Activated naive CD8-positive, alpha-beta T cell (primary cell): Measurements from ENCODE around the gene VAV2.
"Not testable (repeated sequence)": the region's sequence is repeated elsewhere in the genome, so short reads cannot be mapped to it uniquely, and the experiment has no call there.

Experiments
- H3K27ac Mint-ChIP-seq: one replicate; pipeline ENCODE4 v1.8.0; 2021; ENCODE audit warnings: mixed read lengths
- H3K27me3 Mint-ChIP-seq: one replicate; pipeline ENCODE4 v1.8.0; 2021; ENCODE audit warnings: mixed read lengths
- H3K36me3 Mint-ChIP-seq: one replicate; pipeline ENCODE4 v1.8.0; 2021; ENCODE audit warnings: mixed read lengths
- H3K4me1 Mint-ChIP-seq: one replicate; pipeline ENCODE4 v1.8.0; 2021; ENCODE audit warnings: low read depth, mixed read lengths
- H3K4me3 Mint-ChIP-seq: one replicate; pipeline ENCODE4 v1.8.0; 2021; ENCODE audit warnings: mild to moderate bottlenecking, mixed read lengths
- H3K9me3 Mint-ChIP-seq: one replicate; pipeline ENCODE4 v1.8.0; 2021; ENCODE audit warnings: low read depth, mixed read lengths

VAV2 gene

GRCh38 chr9:133994353-133995011 lies 2.4 kb upstream of the VAV2 start:
- Mint-ChIP-seq H3K27ac (no peak overlapping the region), H3K36me3 (no peaks in the 10 kb centered on the region), H3K9me3 (no peaks in the 10 kb centered on the region), H3K27me3 (no peaks in the 10 kb centered on the region), H3K4me1 (peaks cover 5% of the 10 kb centered on the region), H3K4me3 (peak overlapping the region; percentile 47)

DNA sequence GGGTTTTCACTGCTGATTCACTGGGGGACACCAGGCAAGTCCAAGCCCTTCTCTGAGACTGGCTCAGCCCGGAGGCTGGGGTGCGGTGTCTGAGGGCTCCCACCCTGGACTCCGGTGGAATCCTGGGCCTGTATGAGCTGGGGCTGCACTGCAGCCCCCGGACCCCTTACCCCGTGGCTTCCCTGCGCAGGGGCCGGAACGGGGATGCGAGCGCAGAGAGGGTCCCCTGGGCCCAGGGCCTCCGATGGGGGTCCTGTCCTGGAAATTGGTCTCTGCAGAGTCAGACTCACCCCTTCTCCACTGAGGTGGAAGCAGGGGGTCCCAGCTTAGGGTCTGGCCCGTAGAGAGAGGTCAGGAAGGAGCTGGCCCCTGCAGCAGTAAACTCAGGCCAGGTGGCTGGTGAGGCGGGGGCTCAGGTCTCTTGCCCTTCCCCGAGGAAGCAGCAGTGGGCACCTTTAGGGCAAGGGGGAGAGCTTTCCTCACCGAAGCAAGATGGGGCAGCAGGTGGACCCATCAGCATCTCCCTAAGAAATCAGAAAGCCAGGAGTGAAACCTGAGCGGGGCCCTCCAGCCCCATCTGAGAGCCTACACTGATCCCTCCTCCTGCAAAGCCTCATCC lies 1.6 kb upstream of the VAV2 start:
- Mint-ChIP-seq H3K4me3 (peak overlapping the region; percentile 66), H3K27ac (no peak overlapping the region), H3K9me3 (no peaks in the 10 kb centered on the region), H3K4me1 (peaks cover 5% of the 10 kb centered on the region), H3K36me3 (no peaks in the 10 kb centered on the region), H3K27me3 (no peaks in the 10 kb centered on the region)

DNA sequence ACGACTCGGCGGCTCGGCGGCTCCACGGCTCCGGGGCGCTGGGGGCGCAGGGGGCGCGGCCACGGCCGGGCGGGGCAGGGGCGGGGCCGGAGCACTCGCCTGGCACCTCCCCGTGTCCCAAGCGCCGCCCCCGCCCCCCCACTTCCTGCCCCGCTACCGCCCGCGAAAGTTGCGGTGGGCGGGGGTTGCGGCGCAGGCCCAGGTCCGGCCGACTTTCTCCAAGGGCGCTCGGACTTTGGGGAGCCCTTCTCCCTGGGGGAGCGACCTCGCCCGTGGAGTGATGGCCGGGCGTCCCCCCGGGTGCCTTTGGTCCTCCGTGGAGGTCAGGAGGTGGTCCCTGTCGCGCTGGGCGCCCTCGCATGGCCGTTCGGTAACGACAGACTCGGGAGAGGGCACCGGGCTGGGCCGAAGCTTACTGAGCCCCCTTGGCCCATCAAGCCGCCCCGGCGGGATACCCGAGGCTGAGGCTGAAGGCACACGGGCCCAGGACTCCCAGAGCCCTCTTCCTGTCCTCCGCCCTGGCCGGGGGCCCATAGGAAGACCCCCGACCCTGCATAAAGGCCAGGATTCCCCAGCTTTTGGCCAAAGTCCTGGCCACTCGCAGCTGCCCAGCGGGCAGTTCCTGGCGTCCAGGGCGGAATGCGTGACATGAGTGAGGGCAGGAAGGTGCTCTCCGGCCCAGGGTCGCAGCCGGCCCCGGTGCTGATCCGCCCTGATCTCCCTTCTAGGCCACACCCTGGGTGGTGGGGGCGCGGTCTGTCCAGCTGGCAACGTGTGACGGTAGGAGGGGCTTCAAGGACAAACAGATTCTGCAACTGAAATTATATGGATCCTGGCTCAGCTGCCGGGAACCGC lies 883 bp upstream of the VAV2 start:
- H3K4me1 Mint-ChIP-seq: peaks cover 5% of the 10 kb centered on the region
- no peaks in the 10 kb centered on the region for H3K36me3 Mint-ChIP-seq
- H3K27me3 Mint-ChIP-seq: no peaks in the 10 kb centered on the region
- H3K9me3 Mint-ChIP-seq: no peaks in the 10 kb centered on the region
- no peak overlapping the region for H3K27ac Mint-ChIP-seq
- peak overlapping the region; percentile 66 for H3K4me3 Mint-ChIP-seq

- Mint-ChIP-seq H3K4me3 (peak overlapping the region; percentile 54), H3K36me3 (no peaks in the 10 kb centered on the region), H3K27me3 (no peaks in the 10 kb centered on the region), H3K27ac (no peak overlapping the region), H3K9me3 (no peaks in the 10 kb centered on the region), H3K4me1 (peaks cover 5% of the 10 kb centered on the region)
Measured at GRCh38 chr9:133991214-133991921, 756 bp downstream of the VAV2 start.

- Mint-ChIP-seq H3K36me3 (no peaks in the 10 kb centered on the region), H3K27ac (no peak overlapping the region), H3K4me1 (peaks cover 5% of the 10 kb centered on the region), H3K27me3 (no peaks in the 10 kb centered on the region), H3K4me3 (peak overlapping the region; percentile 57), H3K9me3 (no peaks in the 10 kb centered on the region)
Measured at GRCh38 chr9:133990366-133991213, 1.5 kb downstream of the VAV2 start.

GRCh38 chr9:133989625-133990365 lies 2.3 kb downstream of the VAV2 start:
- no peaks in the 10 kb centered on the region for H3K9me3 Mint-ChIP-seq
- H3K4me1 Mint-ChIP-seq: peaks cover 5% of the 10 kb centered on the region
- H3K27me3 Mint-ChIP-seq: no peaks in the 10 kb centered on the region
- H3K27ac Mint-ChIP-seq: no peak overlapping the region
- no peaks in the 10 kb centered on the region for H3K36me3 Mint-ChIP-seq
- H3K4me3 Mint-ChIP-seq: peak overlapping the region; percentile 53

GRCh38 chr9:133988771-133989170 lies 3.4 kb downstream of the VAV2 start:
- H3K4me3 Mint-ChIP-seq, H3K36me3 Mint-ChIP-seq, H3K9me3 Mint-ChIP-seq, H3K27me3 Mint-ChIP-seq, H3K4me1 Mint-ChIP-seq, H3K27ac Mint-ChIP-seq: not testable (repeated sequence)

DNA sequence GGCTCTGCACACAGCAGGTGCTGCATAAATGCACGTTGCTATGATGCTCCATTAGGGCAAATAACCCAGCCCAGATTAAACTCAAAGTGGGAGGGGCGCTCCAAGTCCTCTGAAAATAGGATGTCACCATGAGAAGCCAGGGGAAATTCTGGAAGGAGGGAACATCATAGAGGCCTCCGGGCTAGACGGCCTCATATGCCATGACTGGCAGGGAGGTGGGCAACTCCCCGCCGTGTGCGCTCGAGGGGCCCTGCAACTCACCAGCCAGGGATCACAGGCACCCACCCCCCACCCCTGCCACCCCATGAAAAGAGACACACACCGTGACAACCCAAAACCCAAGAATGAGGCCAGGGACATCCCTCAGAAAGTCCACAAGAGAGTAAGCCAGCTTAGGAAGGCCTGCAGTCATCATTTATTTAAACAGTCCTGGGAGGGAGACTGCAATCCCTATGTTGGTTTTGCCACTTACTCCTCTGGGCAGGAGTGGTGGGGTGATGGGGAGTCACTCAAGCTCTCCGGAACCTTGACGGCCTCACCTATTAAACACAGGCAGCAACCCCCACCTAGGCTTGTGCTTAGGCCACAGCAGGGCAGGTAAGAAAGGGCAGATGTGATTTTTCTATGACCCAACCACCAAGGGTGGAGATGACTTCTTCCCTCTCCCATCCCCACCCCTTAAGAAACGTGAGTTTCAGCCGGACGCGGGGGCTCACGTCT lies 4.0 kb downstream of the VAV2 start:
- Mint-ChIP-seq H3K4me1 (peaks cover 2% of the 10 kb centered on the region), H3K27ac (no peak overlapping the region), H3K4me3 (no peak overlapping the region), H3K9me3 (no peaks in the 10 kb centered on the region), H3K36me3 (no peaks in the 10 kb centered on the region), H3K27me3 (no peaks in the 10 kb centered on the region)

- no peaks in the 10 kb centered on the region for H3K9me3 Mint-ChIP-seq
- H3K4me1 Mint-ChIP-seq: peaks cover 2% of the 10 kb centered on the region
- no peak overlapping the region for H3K4me3 Mint-ChIP-seq
- no peaks in the 10 kb centered on the region for H3K27me3 Mint-ChIP-seq
- H3K36me3 Mint-ChIP-seq: no peaks in the 10 kb centered on the region
- no peak overlapping the region for H3K27ac Mint-ChIP-seq
Measured at GRCh38 chr9:133987446-133987788, 4.7 kb downstream of the VAV2 start.

DNA sequence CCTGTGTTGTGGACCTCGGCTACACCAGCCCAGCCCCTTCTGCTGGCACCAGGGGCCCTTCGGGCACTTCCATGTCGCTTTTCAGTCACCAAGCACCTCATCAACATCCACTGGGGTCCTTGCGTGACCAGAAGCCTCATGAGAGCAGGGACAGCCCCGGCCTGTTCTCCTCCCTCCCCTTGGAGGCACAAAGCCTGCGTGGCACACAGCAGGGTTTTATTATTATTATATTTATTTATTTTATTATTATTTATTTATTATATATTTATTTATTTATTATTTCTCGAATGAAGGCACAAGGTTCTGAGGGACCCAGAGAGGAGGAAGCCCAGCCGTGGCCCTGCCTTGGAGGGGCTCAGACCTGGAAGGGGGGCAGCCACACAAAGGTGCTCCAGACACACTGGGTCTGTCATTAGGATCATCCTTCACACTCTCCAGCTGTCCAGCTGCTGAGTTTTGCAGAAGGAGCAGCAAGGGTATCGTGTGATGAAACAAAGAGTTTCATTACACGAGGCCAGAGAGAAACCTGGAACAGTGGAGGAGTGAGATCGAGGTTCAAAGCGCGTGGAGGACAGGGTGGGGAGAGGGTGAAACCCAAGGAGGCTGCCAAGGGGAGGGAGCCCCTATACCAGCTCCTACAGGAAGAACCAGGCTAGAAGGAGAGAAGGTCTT lies 5.2 kb downstream of the VAV2 start:
- Mint-ChIP-seq H3K4me1 (peaks cover 2% of the 10 kb centered on the region), H3K9me3 (no peaks in the 10 kb centered on the region), H3K27ac (no peak overlapping the region), H3K4me3 (no peak overlapping the region), H3K27me3 (no peaks in the 10 kb centered on the region), H3K36me3 (no peaks in the 10 kb centered on the region)

DNA sequence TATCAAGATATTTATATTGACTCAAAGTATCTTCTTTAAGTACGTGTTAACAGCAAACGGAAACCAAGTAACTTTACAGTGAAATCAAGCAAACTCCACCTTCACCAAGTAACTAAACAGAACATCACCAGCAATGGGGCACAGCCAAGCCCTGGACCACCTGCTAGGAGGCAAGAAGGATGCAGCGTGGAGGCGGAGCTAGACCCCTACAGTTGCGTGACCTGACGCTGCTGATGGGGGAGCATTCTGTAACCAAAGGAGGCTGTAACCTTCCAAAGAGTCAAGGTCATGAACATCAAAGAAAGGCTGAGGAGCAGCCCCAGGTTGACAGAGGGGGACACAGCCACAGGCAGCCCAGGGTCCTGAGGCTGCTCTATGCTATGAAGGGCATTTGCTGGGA lies 6.1 kb downstream of the VAV2 start:
- H3K9me3 Mint-ChIP-seq: no peaks in the 10 kb centered on the region
- H3K4me3 Mint-ChIP-seq: no peak overlapping the region
- peaks cover 2% of the 10 kb centered on the region for H3K4me1 Mint-ChIP-seq
- H3K27ac Mint-ChIP-seq: no peak overlapping the region
- H3K27me3 Mint-ChIP-seq: no peaks in the 10 kb centered on the region
- H3K36me3 Mint-ChIP-seq: no peaks in the 10 kb centered on the region

DNA sequence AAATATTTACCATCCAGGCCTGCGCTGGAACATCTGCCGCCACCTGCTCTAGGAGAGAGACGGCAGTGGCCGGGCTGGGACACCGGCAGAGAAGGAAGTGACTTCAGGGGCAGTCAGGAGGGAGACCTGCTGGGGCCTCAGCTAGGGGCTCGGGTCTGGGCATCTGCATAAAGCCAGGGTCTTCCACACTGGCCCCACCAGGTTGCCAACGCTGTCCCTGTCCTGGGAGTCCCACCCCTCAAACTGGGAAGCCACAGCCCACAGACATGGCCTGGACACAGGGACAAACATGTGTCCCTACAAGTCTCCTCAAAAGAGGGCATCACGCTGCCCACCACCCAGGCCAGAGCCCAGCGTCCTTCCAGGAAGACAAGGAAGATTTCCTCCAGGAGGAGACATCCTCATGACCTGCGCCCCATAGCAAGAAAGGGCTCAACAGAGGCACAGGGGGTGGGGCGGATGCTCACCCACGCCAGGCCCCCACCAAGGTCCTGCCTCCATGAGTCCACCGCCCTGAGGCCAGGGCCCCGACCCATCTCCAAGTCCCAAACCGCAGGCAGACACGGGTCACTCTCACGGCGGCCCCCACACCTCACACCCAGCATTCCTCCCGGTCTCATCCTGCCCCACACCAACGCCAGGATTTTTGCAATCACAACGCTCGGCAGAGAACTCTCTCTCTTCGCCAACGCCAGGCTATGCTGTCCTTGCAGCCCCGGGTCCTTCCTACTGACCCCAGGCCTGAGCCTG lies 9.0 kb downstream of the VAV2 start:
- Mint-ChIP-seq H3K36me3 (no peaks in the 10 kb centered on the region), H3K4me3 (no peak overlapping the region), H3K27me3 (no peaks in the 10 kb centered on the region), H3K9me3 (no peaks in the 10 kb centered on the region), H3K4me1 (no peaks in the 10 kb centered on the region), H3K27ac (no peak overlapping the region)
